SKM-1 (cell line): ENCODE data around the gene P2RX2.

Experiments
- DNase-seq: peaks from one replicate; lab custom pipeline; 2025; ENCODE audit not compliant: unreplicated experiment; lab: John Stamatoyannopoulos, UW

The P2RX2 gene

DNA sequence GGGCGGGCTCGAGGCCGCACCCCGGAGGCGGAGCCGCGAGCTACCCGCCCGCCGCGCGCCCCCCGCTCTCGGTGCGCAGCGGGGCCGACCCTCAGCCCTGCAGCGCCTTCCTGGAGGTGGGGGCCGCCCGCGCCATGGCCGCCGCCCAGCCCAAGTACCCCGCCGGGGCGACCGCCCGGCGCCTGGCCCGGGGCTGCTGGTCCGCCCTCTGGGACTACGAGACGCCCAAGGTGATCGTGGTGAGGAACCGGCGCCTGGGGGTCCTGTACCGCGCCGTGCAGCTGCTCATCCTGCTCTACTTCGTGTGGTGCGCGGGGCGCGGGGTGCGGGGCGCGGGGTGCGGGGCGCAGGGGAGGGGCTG is at the start of gene P2RX2:
Gene P2RX2 (plus strand): TSS at position 94 of the 361 bp plus-strand sequence. CDS start 41 bp downstream, at position 135.
- no peak for DNase-seq

DNA sequence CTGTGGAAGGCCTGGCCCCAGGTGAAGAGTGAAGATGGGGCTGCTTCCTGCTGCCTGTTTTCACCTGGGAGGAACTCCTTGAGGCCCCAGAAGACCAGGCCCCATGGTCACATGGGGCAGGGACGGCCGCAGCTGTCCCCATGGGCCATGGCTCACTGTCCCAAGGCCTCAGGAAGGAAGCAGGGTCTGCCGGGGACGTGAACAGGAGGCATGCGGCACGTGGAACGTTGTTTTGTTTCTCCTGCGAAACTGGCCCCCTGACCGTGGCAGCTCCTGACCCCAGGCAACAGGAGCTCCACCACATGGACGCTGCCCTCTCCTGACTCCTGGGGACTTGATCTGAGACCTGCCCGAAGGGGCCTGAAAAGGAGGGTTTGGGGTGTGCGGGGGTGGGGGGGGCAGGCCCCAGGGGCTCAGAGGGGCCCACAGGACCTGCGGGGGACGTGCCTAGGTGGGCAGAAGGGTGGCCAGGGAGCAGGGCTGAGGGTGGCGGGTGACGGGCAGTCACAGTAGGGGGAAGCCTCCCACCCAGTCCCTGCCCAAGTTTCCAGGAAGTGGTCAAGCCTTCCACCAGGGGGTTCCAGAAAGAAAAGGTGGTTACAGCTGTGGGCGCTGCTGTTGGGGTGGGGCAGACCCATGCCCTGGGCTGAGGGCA is 49.6 kb upstream of the P2RX2 start:
- no peak for DNase-seq

GRCh38 chr12:132569856-132570480 is 48.6 kb upstream of the P2RX2 start:
- no peak for DNase-seq

- no peak for DNase-seq
Measured at GRCh38 chr12:132570635-132571034, 47.9 kb upstream of the P2RX2 start.

DNA sequence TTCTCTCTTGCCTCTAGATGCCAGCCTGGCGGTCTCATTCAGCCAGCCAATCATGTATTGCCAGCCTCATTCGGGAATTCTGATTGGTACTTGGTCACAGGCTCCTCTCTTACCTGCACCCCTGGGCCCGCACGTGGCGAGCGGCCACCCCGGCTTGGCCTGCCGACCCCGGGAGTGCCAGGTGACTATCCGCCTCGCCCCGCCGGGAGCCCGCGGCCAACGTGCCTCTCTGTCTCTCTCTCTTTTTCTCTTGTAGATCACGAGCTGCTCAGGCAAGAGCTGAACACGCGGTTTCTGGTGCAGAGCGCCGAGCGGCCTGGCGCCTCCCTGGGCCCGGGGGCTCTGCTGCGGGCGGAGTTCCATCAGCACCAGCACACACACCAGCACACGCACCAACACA is 47.5 kb upstream of the P2RX2 start:
- no peak for DNase-seq

DNA sequence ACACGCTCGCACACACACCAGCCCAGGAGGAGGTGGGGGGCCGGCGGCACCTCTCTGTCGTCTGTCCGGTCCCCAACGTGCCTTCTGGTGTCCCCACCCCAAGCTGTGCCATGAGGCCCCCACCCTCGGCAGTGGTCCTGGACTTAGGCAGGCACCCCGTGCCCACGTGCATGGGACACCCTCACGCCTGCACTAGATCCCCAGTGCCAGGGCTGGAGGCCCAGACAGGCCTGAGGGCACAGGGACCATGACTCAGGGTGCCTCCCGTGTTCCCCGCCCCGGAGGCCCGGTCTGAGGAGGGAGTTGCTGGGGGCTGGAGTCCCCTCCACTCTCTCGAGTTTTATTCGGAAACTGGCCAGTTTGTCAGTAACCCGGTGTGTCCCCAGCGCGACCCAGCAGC is 47.0 kb upstream of the P2RX2 start:
- no peak for DNase-seq

DNA sequence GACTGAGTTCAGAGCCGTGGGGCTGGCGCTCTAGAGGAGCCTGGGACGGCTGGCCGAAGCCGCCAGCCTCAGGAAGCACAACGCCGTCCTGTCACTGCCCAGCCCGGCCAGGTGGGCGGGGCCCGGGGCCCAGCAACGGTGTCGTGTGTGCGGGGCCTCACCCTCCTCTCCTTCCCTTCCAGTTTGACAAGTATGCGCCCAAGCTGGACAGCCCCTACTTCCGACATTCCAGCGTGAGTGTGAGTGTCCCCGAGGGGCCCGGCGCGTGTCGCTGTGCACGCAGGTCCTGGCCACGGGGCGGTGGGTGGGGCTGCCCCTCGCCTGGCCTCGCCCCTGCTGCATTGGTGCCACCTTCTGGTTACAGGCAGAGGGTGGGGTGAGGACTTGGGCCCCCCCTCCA is 46.5 kb upstream of the P2RX2 start:
- no peak for DNase-seq

DNA sequence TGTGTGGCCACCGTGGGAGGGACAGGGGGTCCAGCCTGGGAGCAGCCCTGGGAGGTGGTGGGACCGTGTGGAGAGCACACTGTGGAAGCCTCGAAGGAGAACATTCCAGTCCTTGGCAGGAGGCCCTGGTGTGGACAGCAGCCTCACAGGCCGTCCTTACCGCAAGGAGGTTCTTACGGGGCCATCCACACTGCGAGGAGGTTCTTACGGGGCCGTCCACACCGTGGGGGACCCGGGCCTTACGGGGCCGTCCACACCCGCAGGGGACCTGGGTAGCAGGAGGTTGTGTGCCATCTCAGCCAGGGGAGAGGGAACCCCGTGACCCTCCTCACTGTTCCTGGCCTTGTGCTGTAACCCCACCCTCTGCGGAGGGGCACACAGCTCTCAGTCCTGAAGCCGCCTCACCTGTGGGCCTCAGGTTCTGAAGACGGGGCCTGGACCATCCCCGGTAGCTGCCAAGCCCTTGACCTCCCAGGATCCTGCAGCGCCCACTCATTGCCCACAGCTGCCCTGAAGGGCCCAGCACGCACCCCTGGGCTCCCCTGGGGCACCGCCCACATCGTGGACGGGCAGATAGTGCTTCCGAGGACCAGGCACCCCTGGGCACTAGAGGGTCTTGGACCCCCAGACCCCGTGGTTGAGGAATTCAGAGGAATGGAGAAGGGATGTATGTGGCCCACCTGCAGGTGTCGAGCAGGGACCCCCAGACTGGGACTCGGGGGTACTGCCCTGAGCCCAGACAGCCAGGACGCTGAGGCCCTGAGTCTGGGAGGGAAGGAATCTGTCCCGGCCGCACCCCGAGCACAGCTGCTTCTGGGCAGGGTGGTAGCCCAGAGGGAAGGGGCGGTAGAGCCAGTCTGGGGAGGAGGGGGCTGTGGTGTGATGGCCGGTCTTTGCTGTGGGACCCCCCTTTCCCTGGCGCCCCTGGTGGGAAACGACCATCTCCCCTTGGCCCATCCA is 45.5 kb upstream of the P2RX2 start:
- no peak for DNase-seq

- DNase-seq = no peak
Measured at GRCh38 chr12:132574271-132574996, 44.1 kb upstream of the P2RX2 start.

DNA sequence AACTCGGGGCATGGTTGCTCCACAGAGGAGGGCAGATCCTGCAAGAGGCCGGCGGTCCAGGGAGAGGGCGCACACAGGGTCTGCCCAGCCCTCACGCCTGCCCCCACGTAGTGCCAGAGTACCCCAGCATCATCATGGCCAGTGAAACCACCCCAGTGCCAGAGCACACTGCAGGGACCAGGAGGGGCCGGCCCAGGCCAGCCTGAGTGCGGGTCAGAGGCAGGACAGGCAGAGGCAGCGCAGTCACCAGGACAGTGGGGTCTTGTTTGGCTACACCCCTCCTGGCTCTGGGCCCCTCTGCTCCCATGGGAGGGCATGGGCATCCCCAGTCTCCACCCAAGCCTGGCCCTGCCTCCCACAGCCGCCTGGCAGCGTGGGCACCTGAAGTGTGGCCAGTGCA is 42.9 kb upstream of the P2RX2 start:
- no peak for DNase-seq

GRCh38 chr12:132576701-132577100 is 41.9 kb upstream of the P2RX2 start:
- no peak for DNase-seq

DNA sequence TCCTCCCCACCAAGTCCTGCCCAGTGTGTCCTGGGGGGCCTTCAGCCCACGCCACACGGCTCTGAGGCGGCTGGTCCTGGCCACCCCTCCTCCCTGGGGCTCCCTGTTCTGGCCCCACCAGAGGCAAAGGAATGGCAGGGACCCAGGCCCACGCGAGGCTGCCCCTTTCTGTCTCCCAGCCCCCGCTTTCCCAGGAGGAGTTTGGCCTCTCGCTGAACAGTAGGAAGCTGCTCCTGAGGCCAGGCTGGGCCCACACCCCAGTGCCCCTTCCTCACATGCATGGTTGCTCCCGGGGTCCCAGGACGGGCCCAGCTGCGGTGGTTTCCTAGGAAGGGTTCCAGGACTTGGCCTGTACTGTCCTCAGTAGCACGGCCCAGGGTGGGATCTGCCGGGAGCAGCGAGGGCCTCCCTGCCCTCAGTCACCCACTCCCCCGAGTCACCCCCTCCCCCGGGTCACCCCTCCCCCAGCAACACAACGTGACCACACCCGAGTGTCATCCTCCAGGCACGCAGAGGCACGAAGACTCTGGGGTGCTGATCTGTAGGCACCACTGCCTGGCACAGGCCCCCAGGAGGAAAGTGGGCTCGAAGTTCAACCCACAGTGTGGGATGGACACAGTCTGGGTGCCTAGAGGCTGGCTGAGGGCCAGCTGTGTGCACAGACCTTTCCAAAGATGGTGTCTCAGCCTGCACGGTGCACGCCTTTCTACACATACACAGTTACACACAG is 41.2 kb upstream of the P2RX2 start:
- DNase-seq = no peak

GRCh38 chr12:132578118-132578517 is 40.5 kb upstream of the P2RX2 start:
- no peak for DNase-seq

DNA sequence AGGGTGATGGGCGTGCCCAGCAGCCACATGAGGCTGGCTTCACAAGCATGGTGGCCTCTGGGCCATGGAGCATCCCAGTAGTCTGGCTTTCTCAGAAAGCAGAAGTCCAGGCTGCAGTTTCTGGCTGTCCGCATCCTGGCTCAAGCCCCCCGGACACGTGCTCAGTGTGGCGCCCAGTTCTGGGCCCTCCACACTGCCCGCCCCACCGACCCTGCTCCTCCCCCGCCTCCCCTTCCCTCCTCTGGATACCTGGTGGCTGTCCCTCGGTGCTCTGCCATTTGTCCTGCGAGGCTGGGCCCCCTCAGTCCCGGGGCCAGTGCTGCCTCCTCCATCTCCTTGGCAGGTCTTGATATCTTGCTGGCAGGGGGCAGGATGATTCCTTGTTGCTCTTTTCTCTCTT is 39.8 kb upstream of the P2RX2 start:
- DNase-seq = no peak

DNA sequence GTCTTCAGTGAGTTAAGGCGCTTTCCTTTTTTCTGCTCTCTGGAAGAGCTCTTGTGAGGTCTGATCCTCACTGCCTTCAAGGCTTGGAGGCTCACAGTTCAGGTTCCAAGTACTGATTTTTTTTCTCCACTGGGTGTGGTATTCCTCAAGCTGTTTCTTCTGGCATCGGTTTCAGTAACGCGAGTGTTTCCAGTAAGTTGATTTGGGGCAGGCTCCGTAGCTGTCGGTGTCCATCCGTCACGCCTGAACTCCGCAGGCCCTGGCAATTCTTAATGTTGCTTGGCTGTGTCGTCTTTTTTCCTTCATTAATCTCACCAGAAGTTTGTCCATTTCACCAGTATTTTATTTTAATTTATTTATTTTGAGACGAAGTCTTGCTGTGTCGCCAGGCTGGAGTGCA is 38.8 kb upstream of the P2RX2 start:
- DNase-seq = no peak

- no peak for DNase-seq
Measured at GRCh38 chr12:132580701-132581292, 37.8 kb upstream of the P2RX2 start.

DNA sequence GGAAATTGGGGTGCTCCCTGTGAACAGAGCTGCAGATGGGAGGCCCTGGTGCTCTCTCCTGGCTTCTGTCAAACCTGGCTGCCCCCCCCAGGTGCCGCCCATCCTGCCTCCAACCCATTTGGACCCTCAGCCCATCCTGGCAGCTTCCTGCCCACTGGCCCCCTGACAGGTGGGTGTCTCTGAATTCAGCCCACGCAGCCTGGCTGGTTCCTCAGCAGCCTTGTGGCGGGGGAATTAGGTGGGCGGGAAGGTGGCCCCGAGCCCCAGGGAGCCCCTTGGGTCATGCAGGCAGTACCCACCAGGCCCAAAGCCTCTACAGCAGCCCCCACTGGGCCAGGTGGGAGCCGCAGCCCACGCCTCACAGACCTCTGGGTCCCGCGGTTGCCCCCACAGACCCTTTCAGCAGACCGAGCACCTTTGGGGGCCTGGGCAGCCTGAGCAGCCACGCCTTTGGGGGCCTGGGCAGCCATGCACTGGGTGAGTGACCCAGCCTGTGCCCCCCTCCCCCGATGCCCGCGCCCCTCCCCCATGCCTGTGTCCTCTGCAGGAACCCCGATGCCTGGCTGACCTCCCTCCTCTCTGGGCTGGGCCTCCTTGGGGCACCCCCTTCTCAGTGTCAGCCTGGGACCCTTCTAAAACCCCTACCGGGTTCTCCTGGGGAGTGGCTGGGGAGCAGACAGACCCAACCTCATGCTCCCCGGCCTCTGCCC is 37.1 kb upstream of the P2RX2 start:
- no peak for DNase-seq

- DNase-seq = no peak
Measured at GRCh38 chr12:132582058-132582420, 36.5 kb upstream of the P2RX2 start.

DNA sequence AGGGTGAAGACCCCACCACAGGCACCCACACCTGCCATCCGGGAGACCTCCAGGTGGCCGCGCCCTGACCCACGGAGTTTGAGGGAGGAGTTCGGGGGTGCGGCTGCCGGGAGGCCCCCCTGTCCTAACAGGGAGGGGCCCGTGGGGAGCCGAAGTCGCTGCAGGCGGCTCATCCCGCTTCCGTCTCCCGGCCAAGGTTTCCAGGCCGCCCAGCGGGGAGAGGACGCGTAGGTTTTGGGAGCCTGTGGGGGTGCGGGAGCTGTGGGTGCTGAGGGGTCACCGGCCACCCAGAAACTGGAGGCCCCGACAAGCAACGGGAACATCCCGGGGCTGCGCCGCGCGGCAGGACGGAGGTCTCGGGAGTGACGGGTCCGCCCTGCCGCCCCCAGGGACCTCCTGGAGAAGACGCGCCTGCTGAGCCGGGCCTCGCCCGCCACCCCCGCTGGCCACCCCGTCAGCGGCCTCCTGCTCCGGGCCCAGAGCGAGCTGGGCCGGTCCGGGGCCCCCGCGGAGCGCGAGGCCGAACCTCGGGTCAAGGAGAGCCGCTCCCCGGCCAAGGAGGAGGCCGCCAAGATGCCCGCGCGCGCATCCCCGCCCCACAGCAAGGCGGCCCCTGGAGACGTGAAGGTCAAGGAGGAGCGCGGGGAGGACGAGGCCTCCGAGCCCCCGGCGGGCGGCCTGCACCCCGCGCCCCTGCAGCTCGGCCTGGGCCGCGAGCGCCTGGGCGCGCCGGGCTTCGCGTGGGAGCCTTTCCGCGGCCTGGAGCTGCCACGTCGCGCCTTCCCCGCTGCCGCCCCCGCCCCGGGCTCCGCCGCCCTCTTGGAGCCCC is 35.8 kb upstream of the P2RX2 start:
- no peak for DNase-seq
